CD4-positive, alpha-beta T cell (primary cell): ENCODE results near the gene HDAC4. TPM values are rescaled to one million over a fixed set of nuclear protein-coding genes. Genes with fewer than 3 reads are reported as not detected.

ENCODE experiments used
- ATAC-seq: fragments of 200-7000 bp; cut with Tn5 transposase; one replicate; pipeline ENCODE4 v1.10.0; 2022; ENCODE audit warnings: mild to moderate bottlenecking; ENCODE audit not compliant: poor library complexity
- CTCF ChIA-PET: fragments of 350-600 bp; sonication (Branson Sonifier 250); formaldehyde crosslinking; loops from one replicate; lab custom pipeline; 2021; ENCODE audit warnings: antibody characterized with exemption, inconsistent platforms; lab: Charles Lee
- POLR2A ChIA-PET: fragments of 350-600 bp; sonication (Branson Sonifier 250); formaldehyde crosslinking; loops from one replicate; lab custom pipeline; 2021; ENCODE audit warnings: antibody characterized with exemption, inconsistent platforms; lab: Charles Lee
- DNase-seq, 14 experiments: peaks; one replicate each; pipeline ENCODE4 v3.0.0-alpha.2; 2013 to 2020; ENCODE audit warnings: mixed read lengths in 2 of 14
- H3K27ac ChIP-seq, 2 donors: one replicate each; pipeline versions ENCODE4 v1.5.1 to v1.7.0; 2013; ENCODE audit warnings: low read length in 2 of 2, low read depth in 1 of 2, mild to moderate bottlenecking in 1 of 2
- H3K27me3 ChIP-seq, 2 experiments: 1 replicate in 1 of 2; 2 replicates in 1 of 2; pipeline versions ENCODE4 v1.6.1 to v1.7.0; 2013; ENCODE audit warnings: low read length in 2 of 2, control low read depth in 1 of 2, mild to moderate bottlenecking in 1 of 2, moderate library complexity in 1 of 2; ENCODE audit not compliant: insufficient read depth in 2 of 2, control insufficient read depth in 1 of 2
- H3K36me3 ChIP-seq: one replicate; pipeline ENCODE4 v1.6.1; 2013; ENCODE audit warnings: low read length, control low read depth; ENCODE audit not compliant: insufficient read depth
- H3K4me1 ChIP-seq: one replicate; pipeline ENCODE4 v1.6.1; 2013; ENCODE audit warnings: low read length, control low read depth; ENCODE audit not compliant: insufficient read depth
- H3K4me3 ChIP-seq: one replicate; pipeline ENCODE4 v1.5.1; 2013; ENCODE audit warnings: mild to moderate bottlenecking, low read length, moderate library complexity
- H3K9me3 ChIP-seq, 2 experiments: 1 replicate in 1 of 2; 2 replicates in 1 of 2; pipeline versions ENCODE4 v1.6.1 to v1.7.0; 2013; ENCODE audit warnings: low read length in 2 of 2, mild to moderate bottlenecking in 2 of 2, control low read depth in 1 of 2, moderate library complexity in 1 of 2; ENCODE audit not compliant: control insufficient read depth in 1 of 2, insufficient read depth in 1 of 2
- H3K27ac Mint-ChIP-seq: one replicate; pipeline ENCODE4 v1.8.0; 2020; ENCODE audit warnings: mixed read lengths
- H3K27me3 Mint-ChIP-seq: one replicate; pipeline ENCODE4 v1.8.0; 2021; ENCODE audit warnings: mixed read lengths
- H3K36me3 Mint-ChIP-seq: one replicate; pipeline ENCODE4 v1.8.0; 2021; ENCODE audit warnings: low read depth, mixed read lengths
- H3K4me1 Mint-ChIP-seq: one replicate; pipeline ENCODE4 v1.8.0; 2021; ENCODE audit warnings: low read depth, mixed read lengths
- H3K4me3 Mint-ChIP-seq: one replicate; pipeline ENCODE4 v1.8.0; 2020; ENCODE audit warnings: mild to moderate bottlenecking, mixed read lengths
- H3K9me3 Mint-ChIP-seq: one replicate; pipeline ENCODE4 v1.8.0; 2020; ENCODE audit warnings: mixed read lengths
- CTCF ChIP-seq: fragments of 200-600 bp; IDR thresholded peaks from one replicate; pipeline ENCODE4 v1.8.0; 2022; ENCODE audit warnings: antibody characterized with exemption, mild to moderate bottlenecking
- intact Hi-C, 2 experiments: fragments of 100-400 bp; cut with DNase I in 1 of 2; cut with micrococcal nuclease in 1 of 2; formaldehyde crosslinking; loops; one replicate each; pipeline versions ENCODE4 v1.15.1 to v1.9.0; 2023 to 2025; cut with DNase I, micrococcal nuclease
- total RNA-seq, 174 experiments: library from RNA in 2 of 174; stranded (reverse) in 2 of 174; gene quantifications; one replicate each; pipeline ENCODE4 v1.2.3 and lab custom pipeline; 2021 to 2026

Gene HDAC4
- total RNA-seq, 2 experiments from 2014 or later: 45.3 to 49.2 TPM

- H3K27me3 ChIP-seq: no peaks in the 10 kb centered on the region
- H3K4me3 Mint-ChIP-seq: no peak overlapping the region
- no peak overlapping the region for H3K4me3 ChIP-seq
- H3K27ac ChIP-seq: no peak overlapping the region
- no peaks in the 10 kb centered on the region for H3K9me3 Mint-ChIP-seq
- H3K36me3 ChIP-seq: peaks cover 13% of the 10 kb centered on the region
- H3K4me1 ChIP-seq: peaks cover 35% of the 10 kb centered on the region
- ChIA-PET CTCF (no interaction called here), POLR2A (interaction anchor here (1.6 kb wide), 2 partner anchors 20 to 22 kb away, joined by 3 to 5 read pairs; no protein-coding TSS in a partner anchor)
- peaks cover 71% of the 10 kb centered on the region for H3K4me1 Mint-ChIP-seq
- intact Hi-C loops: no loop called here
- DNase-seq (no peak), ATAC-seq (no peak)
- H3K9me3 ChIP-seq: peaks cover 0 to 5% of the 10 kb centered on the region in 2 experiments
- H3K27me3 Mint-ChIP-seq: no peaks in the 10 kb centered on the region
- peak overlapping the region; percentile 27 for H3K27ac Mint-ChIP-seq
- TF ChIP-seq CTCF: no peak
- H3K36me3 Mint-ChIP-seq: peaks cover 26% of the 10 kb centered on the region
Measured at GRCh38 chr2:239244625-239245024, 156.2 kb downstream of the HDAC4 start.

- Mint-ChIP-seq H3K36me3 (peaks cover 9% of the 10 kb centered on the region), H3K4me1 (peaks cover 74% of the 10 kb centered on the region)
- POLR2A ChIA-PET: no interaction called here
Measured at GRCh38 chr2:239241431-239241960, 159.3 kb downstream of the HDAC4 start.

GRCh38 chr2:239240414-239240881 lies 160.4 kb downstream of the HDAC4 start:
- ATAC-seq (no peak), DNase-seq (peak in 1 of 14 experiments; percentile 1)
- Histone ChIP-seq H3K27ac (no peak overlapping the region), H3K27me3 (no peaks in the 10 kb centered on the region), H3K4me1 (peaks cover 42% of the 10 kb centered on the region), H3K9me3 (peaks cover 0 to 5% of the 10 kb centered on the region in 2 experiments), H3K4me3 (no peak overlapping the region), H3K36me3 (peaks cover 3% of the 10 kb centered on the region)
- CTCF ChIA-PET: no interaction called here
- no peak for TF ChIP-seq CTCF
- intact Hi-C loops: no loop called here
- Mint-ChIP-seq H3K4me3 (no peak overlapping the region), H3K27ac (no peak overlapping the region), H3K27me3 (no peaks in the 10 kb centered on the region), H3K4me1 (peaks cover 68% of the 10 kb centered on the region), H3K36me3 (peaks cover 9% of the 10 kb centered on the region), H3K9me3 (no peaks in the 10 kb centered on the region)
- POLR2A ChIA-PET: no interaction called here

More at GRCh38 chr2:239241431-239241960, 159.3 kb downstream of the HDAC4 start:
- Histone ChIP-seq H3K36me3 (peaks cover 5% of the 10 kb centered on the region), H3K27ac (no peak overlapping the region), H3K27me3 (no peaks in the 10 kb centered on the region), H3K4me3 (no peak overlapping the region), H3K4me1 (peaks cover 41% of the 10 kb centered on the region), H3K9me3 (peaks cover 0 to 5% of the 10 kb centered on the region in 2 experiments)
- no peak for TF ChIP-seq CTCF
- intact Hi-C loops: no loop called here
- H3K27ac Mint-ChIP-seq: no peak overlapping the region
- CTCF ChIA-PET: interaction anchor here (0.7 kb wide), 1 partner anchor 26 kb away, joined by 3 read pairs; no protein-coding TSS in a partner anchor
- no peak overlapping the region for H3K4me3 Mint-ChIP-seq
- no peak for ATAC-seq
- H3K9me3 Mint-ChIP-seq: no peaks in the 10 kb centered on the region
- no peak for DNase-seq
- H3K27me3 Mint-ChIP-seq: no peaks in the 10 kb centered on the region
